Chondrocyte (in vitro differentiated cells): ENCODE measurements around the gene IL36G. TPM values are rescaled to one million over a fixed set of nuclear protein-coding genes. Genes with fewer than 3 reads are reported as not detected.

Experiments used
- DNase-seq: peaks from one replicate; pipeline ENCODE4 v3.0.0; 2021; ENCODE audit warnings: mixed read lengths, low spot score
- H3K27ac Mint-ChIP-seq: one replicate; pipeline ENCODE4 v1.8.0; 2021; ENCODE audit warnings: mild to moderate bottlenecking, moderate library complexity, mixed read lengths; ENCODE audit not compliant: unreplicated experiment
- H3K27me3 Mint-ChIP-seq: 2 replicates; pipeline ENCODE4 v1.8.0; 2021; ENCODE audit warnings: low read depth, mixed read lengths
- H3K36me3 Mint-ChIP-seq: 2 replicates; pipeline ENCODE4 v1.8.0; 2021; ENCODE audit warnings: low read depth, mixed read lengths
- H3K4me1 Mint-ChIP-seq: 2 replicates; pipeline ENCODE4 v1.8.0; 2021; ENCODE audit warnings: low read depth, mild to moderate bottlenecking, mixed read lengths
- H3K4me3 Mint-ChIP-seq: one replicate; pipeline ENCODE4 v1.8.0; 2021; ENCODE audit warnings: mild to moderate bottlenecking, moderate library complexity, mixed read lengths; ENCODE audit not compliant: unreplicated experiment
- H3K9me3 Mint-ChIP-seq: 2 replicates; pipeline ENCODE4 v1.8.0; 2021; ENCODE audit warnings: low read depth, mixed read lengths
- CTCF ChIP-seq: fragments of 200-600 bp; sonication (generic); IDR thresholded peaks from 2 replicates; pipeline ENCODE4 v1.5.0; 2021; ENCODE audit warnings: antibody characterized with exemption, mild to moderate bottlenecking, moderate library complexity
- total RNA-seq: library from RNA; stranded (reverse); gene quantifications from 3 replicates; pipeline ENCODE4 v1.2.1, GENCODE V29; 2021

Gene IL36G
- total RNA-seq, 1 donor from 2014 or later = not detected

DNA sequence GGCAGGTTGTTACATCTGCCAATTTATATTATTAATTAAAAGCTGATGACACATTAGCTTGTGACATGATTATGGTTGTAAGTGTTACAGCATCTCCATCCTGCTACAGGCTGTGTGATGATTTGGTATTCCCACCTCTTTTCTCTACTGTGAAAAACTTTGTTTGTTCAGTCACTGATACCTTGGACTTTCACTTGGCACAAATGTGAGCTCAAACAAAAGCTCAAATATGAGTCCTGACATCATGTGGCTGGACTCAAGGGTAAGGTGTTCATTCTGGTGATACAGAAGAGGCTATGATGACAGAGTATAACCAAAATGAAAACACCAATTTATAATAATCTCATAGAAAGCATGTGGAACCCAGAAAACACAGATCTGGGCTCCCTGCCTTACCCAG lies 16.0 kb downstream of the IL36G start:
- TF ChIP-seq CTCF = no peak
- Mint-ChIP-seq H3K4me1 (no peaks in the 10 kb centered on the region), H3K4me3 (no peak overlapping the region), H3K36me3 (peaks cover 4% of the 10 kb centered on the region), H3K27me3 (peaks cover 33% of the 10 kb centered on the region), H3K27ac (no peak overlapping the region), H3K9me3 (peaks cover 31% of the 10 kb centered on the region)
- DNase-seq = no peak

DNA sequence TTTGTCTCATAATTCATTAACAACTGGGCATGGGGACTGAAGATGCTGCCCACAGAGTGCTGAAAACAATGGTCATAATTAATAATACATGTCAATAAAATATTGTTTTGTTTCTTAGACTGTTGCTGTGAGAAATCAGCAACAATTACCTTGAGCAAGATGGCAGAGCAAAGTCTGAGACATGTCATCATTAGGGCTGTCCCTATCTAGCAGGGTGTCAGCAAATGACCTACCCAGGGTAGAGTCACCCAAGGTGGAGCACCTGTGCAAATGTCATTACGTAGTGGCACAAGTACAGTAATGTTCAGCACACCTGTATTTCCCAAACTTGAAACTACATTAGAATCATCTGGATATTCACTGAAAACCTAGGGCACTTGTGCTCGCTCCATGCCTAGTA lies 16.8 kb downstream of the IL36G start:
- no peak for DNase-seq
- TF ChIP-seq CTCF = no peak
- Mint-ChIP-seq H3K36me3 (peaks cover 4% of the 10 kb centered on the region), H3K27me3 (peaks cover 33% of the 10 kb centered on the region), H3K4me3 (no peak overlapping the region), H3K9me3 (peaks cover 27% of the 10 kb centered on the region), H3K4me1 (no peaks in the 10 kb centered on the region), H3K27ac (no peak overlapping the region)

DNA sequence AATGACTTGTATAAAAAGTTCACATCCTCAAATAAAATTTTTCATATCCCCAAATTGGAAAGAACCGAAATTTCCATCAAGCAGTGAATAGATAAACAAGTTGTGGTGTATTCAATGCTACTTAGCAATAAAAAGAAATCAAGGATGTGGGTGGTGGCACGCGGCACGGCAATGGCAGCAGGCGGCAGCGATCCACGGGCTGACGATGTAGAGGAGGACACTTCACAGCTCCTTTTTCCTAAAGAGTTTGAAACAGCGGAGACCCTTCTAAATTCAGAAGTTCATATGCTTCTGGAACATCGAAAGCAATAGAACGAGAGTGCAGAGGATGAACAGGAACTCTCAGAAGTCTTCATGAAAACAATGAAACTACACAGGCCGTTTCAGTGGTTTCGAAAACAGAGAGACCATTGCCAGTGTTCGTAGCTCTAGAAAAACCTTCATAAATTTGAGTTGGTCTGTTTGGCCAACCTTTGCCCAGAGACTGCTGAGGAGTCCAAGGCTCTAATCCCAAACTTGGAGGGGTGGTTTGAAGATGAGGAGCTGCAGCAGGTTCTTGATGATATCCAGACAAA lies 17.6 kb downstream of the IL36G start:
- H3K36me3 Mint-ChIP-seq = peaks cover 4% of the 10 kb centered on the region
- H3K27me3 Mint-ChIP-seq = peaks cover 30% of the 10 kb centered on the region
- H3K4me1 Mint-ChIP-seq = no peaks in the 10 kb centered on the region
- DNase-seq = no peak
- no peak overlapping the region for H3K4me3 Mint-ChIP-seq
- H3K27ac Mint-ChIP-seq = no peak overlapping the region
- TF ChIP-seq CTCF = no peak
- peaks cover 26% of the 10 kb centered on the region for H3K9me3 Mint-ChIP-seq

GRCh38 chr2:112996635-112997034 lies 18.8 kb downstream of the IL36G start:
- no peak overlapping the region for H3K27ac Mint-ChIP-seq
- peaks cover 4% of the 10 kb centered on the region for H3K36me3 Mint-ChIP-seq
- no peak overlapping the region for H3K4me3 Mint-ChIP-seq
- H3K27me3 Mint-ChIP-seq = peaks cover 29% of the 10 kb centered on the region
- no peaks in the 10 kb centered on the region for H3K4me1 Mint-ChIP-seq
- TF ChIP-seq CTCF = no peak
- no peak for DNase-seq
- peaks cover 28% of the 10 kb centered on the region for H3K9me3 Mint-ChIP-seq

GRCh38 chr2:112997151-112997550 lies 19.3 kb downstream of the IL36G start:
- H3K36me3 Mint-ChIP-seq = peaks cover 3% of the 10 kb centered on the region
- peaks cover 28% of the 10 kb centered on the region for H3K9me3 Mint-ChIP-seq
- H3K4me1 Mint-ChIP-seq = no peaks in the 10 kb centered on the region
- H3K27me3 Mint-ChIP-seq = peaks cover 25% of the 10 kb centered on the region
- no peak for TF ChIP-seq CTCF
- H3K4me3 Mint-ChIP-seq = no peak overlapping the region
- no peak overlapping the region for H3K27ac Mint-ChIP-seq
- no peak for DNase-seq
